Posterior vena cava (tissue), 2 donors: ENCODE results near the gene APOLD1. TPM values are rescaled to one million over a fixed set of nuclear protein-coding genes. Genes with fewer than 3 reads are reported as not detected.
"Not testable (repeated sequence)": the region's sequence is repeated elsewhere in the genome, so short reads cannot be mapped to it uniquely, and the experiment has no call there.

Experiments
- DNase-seq: peaks from one replicate; pipeline ENCODE4 v3.0.0-alpha.2; 2020; ENCODE audit warnings: low spot score
- intact Hi-C, 2 donors: fragments of 100-400 bp; cut with DNase I; formaldehyde crosslinking; loops; one replicate each; pipeline versions ENCODE4 v1.14.1 to v1.14.2; 2022 to 2023
- microRNA-seq, 2 donors: library from miRNA; unstranded; fragments of <30 nt; microRNA quantifications; one replicate each; pipeline ENCODE4 v1.2.0, GENCODE V29; 2020 to 2021; ENCODE audit warnings: borderline microRNAs expressed in 2 of 2
- total RNA-seq, 2 donors: library from RNA; stranded (reverse); fragmentation: NEBNext Ultra II Directional; extraction: Animal tissue kit (Norgen Biotek cat#: 25700); gene quantifications; one replicate each; pipeline ENCODE4 v1.2.1, GENCODE V29; 2021
- donor health status: DM: yes; HTN: yes; CAD: no.
- donor health status: DM: yes; HTN: yes; CAD: no.

Gene APOLD1
- total RNA-seq, 2 donors from 2014 or later: 22.4 to 45.1 TPM

DNA sequence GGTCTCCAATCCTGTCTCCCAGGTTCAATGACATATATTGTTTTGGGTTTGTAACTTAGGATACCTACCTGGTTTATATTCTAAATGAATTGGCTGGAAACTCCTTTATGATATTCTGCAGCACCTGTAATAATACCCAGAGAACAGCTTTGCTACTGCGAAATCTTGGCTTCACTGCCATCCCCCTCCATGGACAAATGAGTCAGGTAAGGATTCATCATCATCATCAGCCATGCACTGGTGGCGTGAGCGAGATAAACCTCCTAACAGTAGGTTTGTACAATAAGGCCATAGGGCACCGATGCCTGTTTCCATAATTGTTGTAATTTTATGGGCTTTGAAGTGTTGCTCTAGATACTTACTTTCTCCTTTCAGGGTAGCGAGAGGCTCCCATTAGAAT, 38.4 kb downstream of the APOLD1 start:
- DNase-seq: no peak
- intact Hi-C loops: no loop called here

DNA sequence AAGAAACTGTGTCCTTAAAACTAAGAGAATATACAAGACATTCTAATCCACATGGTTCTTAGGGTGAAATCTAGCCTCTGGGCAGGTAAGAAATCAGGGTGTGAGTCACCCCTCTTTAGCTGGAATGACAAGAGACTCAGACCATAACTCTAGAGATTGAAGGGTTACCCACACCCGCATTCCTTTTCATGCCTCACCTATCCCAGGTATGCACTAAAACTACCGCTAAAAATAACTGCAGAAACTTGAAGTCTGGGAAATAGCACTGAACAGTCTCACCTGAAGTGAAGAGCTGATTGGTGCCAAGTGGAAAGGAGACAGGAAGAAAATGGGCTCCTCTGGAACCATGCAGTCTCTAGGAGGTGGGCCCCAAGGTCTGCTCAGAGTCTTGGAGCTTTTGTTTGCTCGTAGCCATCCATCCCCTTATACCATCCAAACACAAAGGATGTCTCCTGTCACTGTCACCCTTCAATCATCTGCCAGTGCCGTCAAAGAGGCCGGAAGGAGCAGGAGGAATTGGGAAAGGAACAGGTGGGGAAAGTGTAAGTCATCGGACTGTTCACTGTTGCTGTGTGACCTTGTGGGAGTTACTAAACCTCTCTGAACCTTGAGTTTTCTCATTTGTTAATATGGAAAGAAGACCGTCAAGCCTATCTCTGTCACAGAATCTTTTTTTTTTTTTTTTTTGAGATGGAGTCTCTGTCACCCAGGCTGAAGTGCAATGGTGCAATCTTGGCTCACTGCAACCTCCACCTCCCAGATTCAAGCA, 50.1 kb downstream of the APOLD1 start:
- intact Hi-C loops: loop anchor here in 1 of 2 donors (10.0 kb wide), 1 partner anchor 149 kb away; no protein-coding TSS in a partner anchor

DNA sequence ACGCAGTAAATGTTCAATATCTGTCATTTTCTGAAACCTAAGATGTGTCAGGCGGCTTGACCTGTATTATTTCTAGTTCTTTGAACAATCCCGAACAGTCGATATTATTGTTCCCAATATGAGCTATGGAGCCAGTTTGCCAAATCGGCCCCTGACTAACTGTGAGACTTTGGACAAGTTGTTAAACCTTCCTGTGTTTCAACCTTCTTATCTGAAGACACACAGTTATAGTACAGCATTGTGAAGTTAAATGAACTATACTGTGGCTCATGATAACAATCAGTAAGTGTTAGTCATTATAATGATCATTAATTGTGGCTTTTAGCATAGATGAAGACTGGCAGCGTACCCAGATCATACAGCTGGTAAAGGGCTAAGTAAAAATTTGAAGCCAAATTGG, 51.1 kb downstream of the APOLD1 start:
- intact Hi-C loops: loop anchor here in 1 of 2 donors (10.0 kb wide), 1 partner anchor 148 kb away; no protein-coding TSS in a partner anchor
- DNase-seq: no peak

More for the DNA sequence above, 50.1 kb downstream of the APOLD1 start:
- DNase-seq: no peak

DNA sequence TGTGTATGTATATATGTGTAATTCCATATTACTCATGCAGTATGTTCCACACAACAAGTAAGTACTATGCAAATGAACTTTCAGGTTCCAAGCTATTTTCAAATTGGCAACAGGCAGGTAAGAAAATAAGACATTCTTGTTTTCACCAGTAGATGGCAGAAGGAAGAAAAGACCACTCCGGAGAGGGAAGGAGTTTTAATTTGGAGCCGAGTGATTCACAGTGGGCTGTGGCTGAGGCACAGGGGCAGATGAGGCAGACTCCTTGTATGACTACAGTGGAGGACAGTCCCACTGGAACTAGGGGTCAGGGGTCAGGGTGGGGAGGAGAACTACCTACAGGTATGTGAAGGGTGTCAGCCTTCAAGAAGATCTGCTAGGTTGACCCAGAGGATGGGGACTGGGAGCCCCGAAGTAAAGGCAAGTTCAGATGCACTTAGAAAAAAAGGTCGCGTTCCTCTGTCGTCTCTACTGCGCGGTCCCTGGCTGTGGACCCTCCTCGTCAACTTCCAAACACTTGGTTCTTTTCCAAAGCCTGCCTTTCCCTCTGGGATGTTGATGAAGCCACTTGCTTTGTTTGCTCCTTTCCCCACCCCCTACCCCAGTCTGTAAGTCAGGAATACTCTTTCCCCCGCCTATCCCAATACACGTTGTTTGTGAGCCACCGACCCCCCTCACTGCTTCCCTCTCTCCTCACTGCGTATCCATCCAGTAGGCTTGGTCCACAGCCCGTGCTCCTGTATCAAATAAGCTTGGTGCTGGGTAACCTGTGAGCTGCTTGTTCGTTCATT, 51.8 kb downstream of the APOLD1 start:
- peak; percentile 83 for DNase-seq
- intact Hi-C loops: loop anchor here in 1 of 2 donors (10.0 kb wide), 1 partner anchor 148 kb away; no protein-coding TSS in a partner anchor

DNA sequence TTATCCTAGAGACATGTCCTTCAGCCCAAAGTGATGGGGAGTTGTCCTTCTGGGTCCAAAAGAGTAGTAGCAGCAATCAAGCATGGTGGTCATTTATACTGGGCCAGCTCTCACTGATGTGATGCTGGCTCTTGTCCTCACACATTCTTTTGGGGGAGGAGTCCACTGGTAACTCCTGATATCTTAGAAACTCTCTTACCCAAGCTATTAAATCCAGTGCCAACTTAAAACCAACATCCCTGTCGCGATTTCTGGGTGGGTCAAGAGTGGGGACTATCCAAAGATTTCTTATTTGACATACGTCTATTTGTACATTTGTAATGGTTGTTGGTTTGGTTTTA, 52.3 kb downstream of the APOLD1 start:
- intact Hi-C loops: loop anchor here in 1 of 2 donors (10.0 kb wide), 1 partner anchor 147 kb away; no protein-coding TSS in a partner anchor
- no peak for DNase-seq

DNA sequence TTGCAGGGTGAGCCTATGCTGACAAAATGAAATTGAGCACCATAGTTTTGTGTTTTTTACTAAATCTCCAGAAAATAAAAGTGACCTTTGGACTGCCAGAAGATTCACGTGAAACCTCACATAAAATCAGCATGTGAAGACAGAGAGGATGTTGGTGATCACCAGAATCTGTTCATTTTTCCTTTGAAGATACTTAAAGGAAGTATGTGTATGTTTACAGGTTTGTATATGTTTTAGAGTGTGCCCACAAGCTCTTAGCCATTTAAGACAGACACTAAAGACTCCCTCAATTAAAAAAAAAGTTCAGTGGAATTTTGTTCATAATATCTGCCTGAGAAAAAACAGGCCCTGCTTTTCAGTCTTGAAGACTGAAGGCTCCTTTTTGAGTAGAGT, 53.5 kb downstream of the APOLD1 start:
- no peak for DNase-seq

DNA sequence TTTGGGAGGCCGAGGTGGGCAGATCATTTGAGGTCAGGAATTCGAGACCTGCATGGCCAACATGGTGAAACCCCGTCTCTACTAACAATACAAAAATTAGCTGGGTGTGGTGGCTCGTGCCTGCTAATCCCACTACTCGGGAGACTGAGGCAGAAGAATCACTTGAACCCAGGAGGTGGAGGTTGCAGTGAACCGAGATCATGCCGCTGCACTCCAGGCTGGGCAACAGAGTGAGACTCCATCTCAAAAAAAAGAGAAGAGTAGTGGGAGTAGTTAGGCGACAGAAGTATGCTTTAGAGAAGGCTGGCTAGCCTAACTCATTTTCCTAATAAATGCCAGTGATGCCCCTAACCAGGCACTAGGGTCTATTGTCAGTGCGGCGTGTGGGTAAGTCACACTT, 54.0 kb downstream of the APOLD1 start:
- intact Hi-C loops: loop anchor here in 1 of 2 donors (10.0 kb wide), 1 partner anchor 145 kb away; no protein-coding TSS in a partner anchor
- not testable (repeated sequence) for DNase-seq

More for the DNA sequence above, 53.5 kb downstream of the APOLD1 start:
- intact Hi-C loops: loop anchor here in 1 of 2 donors (10.0 kb wide), 1 partner anchor 146 kb away; no protein-coding TSS in a partner anchor

DNA sequence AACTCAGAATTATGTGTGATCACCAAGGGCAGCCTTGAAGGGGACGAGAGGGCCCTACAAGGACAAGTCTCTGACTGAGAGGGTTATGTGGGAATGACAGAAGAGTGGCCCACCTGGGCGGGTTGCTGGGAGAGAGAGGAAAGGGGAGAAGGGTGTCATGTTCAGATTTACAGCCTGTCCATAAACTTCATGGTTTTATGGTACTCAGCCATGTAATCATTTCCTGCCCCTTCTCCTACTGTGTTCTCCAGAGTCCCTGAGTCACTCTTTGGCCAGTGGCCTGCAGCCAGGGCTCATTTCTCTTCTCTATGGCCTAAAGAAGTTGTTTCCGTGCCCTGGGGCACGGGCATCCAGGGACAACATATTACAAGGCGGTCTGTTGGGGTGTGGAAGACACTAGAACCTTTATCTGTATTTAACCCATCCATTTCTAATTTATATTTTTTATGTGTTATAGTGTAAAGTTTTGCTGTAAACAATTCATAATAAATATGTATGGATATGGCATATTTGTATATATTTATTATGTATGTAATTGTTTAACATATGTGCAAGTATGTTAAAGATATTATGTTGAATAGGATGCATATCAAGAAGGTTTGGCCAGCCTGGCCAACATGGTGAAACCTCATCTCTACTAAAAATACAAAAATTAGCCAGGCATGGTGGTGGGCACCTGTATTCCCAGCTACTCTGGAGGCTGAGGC, 54.6 kb downstream of the APOLD1 start:
- intact Hi-C loops: loop anchor here in 1 of 2 donors (10.0 kb wide), 1 partner anchor 145 kb away; no protein-coding TSS in a partner anchor
- peak; percentile 87 for DNase-seq

DNA sequence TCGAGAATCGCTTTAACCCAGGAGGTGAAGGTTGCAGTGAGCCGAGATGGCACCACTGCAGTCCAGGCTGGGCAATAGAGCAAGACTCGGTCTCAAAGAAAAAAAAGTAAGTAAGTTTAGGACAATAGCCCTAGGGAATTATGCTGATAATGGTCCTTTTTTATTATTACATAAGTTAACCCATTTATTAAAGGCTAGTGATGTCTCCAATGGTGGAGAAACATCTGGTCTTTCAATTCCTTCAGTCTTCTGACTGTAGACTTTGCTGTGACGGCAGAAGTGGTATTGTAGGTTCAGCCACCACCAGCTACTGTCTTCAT, 55.1 kb downstream of the APOLD1 start:
- intact Hi-C loops: no loop called here
- no peak for DNase-seq

Small RNA genes lying within 50 kb of the gene (microRNA-seq; reads per million reads assigned to microRNA genes)
- 0 reads per million in 2 donors for gene MIR613

Other genes starting within 250 kb of the APOLD1 start
- 10 to 100 TPM; 14.8 to 19.5 TPM for gene DUSP16, start 222.8 kb upstream of the APOLD1 start, total RNA-seq
- gene CREBL2, start 173.8 kb upstream of the APOLD1 start, total RNA-seq: 10 to 100 TPM; 30.3 to 30.6 TPM
- gene GPR19, start 89.5 kb upstream of the APOLD1 start, total RNA-seq: not detected
- 10 to 100 TPM; 27.5 to 33.1 TPM for gene CDKN1B, start 68.3 kb upstream of the APOLD1 start, total RNA-seq
- 10 to 100 TPM; 40.9 to 43.1 TPM for gene DDX47, start 27.7 kb downstream of the APOLD1 start, total RNA-seq
- 10 to 100 TPM; 16.2 to 23.4 TPM for gene GPRC5A, start 105.9 kb downstream of the APOLD1 start, total RNA-seq
- not detected for gene GPRC5D, start 166.5 kb downstream of the APOLD1 start, total RNA-seq
- 10 to 100 TPM; 56.4 to 63.2 TPM for gene HEBP1, start 214.6 kb downstream of the APOLD1 start, total RNA-seq